Raji (cell line): ENCODE data around the gene ANLN.

Experiments
- POLR2A ChIP-seq: IDR thresholded peaks from 2 replicates; pipeline ENCODE4 v1.6.1; 2011; ENCODE audit warnings: low read depth, low read length, control low read depth; ENCODE audit not compliant: insufficient read depth

Gene ANLN

GRCh38 chr7:36468370-36469101 lies 78.9 kb downstream of the ANLN start:
- no peak for TF ChIP-seq POLR2A

GRCh38 chr7:36469236-36469635 lies 79.6 kb downstream of the ANLN start:
- TF ChIP-seq POLR2A = no peak

- TF ChIP-seq POLR2A = no peak
Observed at GRCh38 chr7:36472141-36472729, 82.6 kb downstream of the ANLN start.

GRCh38 chr7:36473454-36474282 lies 84.0 kb downstream of the ANLN start:
- TF ChIP-seq POLR2A = no peak

- no peak for TF ChIP-seq POLR2A
Observed at GRCh38 chr7:36474283-36475010, 84.8 kb downstream of the ANLN start.

GRCh38 chr7:36475011-36475342 lies 85.3 kb downstream of the ANLN start:
- TF ChIP-seq POLR2A = no peak

- TF ChIP-seq POLR2A = no peak
Observed at GRCh38 chr7:36475381-36475780, 85.7 kb downstream of the ANLN start.

GRCh38 chr7:36478745-36479144 lies 89.1 kb downstream of the ANLN start:
- TF ChIP-seq POLR2A = no peak

GRCh38 chr7:36484265-36484664 lies 94.6 kb downstream of the ANLN start:
- no peak for TF ChIP-seq POLR2A

- TF ChIP-seq POLR2A = no peak
Observed at GRCh38 chr7:36486336-36486735, 96.7 kb downstream of the ANLN start.

- TF ChIP-seq POLR2A = no peak
Observed at GRCh38 chr7:36487756-36488336, 98.2 kb downstream of the ANLN start.

GRCh38 chr7:36490419-36490830 lies 100.8 kb downstream of the ANLN start:
- TF ChIP-seq POLR2A = no peak

GRCh38 chr7:36491317-36491716 lies 101.7 kb downstream of the ANLN start:
- no peak for TF ChIP-seq POLR2A

GRCh38 chr7:36496576-36496975 lies 106.9 kb downstream of the ANLN start:
- no peak for TF ChIP-seq POLR2A

GRCh38 chr7:36497775-36498174 lies 108.1 kb downstream of the ANLN start:
- no peak for TF ChIP-seq POLR2A
